ENCODE data around the gene A1BG.
"Not testable (repeated sequence)": the region's sequence is repeated elsewhere in the genome, so short reads cannot be mapped to it uniquely, and the experiment has no call there.

A1BG gene

DNA sequence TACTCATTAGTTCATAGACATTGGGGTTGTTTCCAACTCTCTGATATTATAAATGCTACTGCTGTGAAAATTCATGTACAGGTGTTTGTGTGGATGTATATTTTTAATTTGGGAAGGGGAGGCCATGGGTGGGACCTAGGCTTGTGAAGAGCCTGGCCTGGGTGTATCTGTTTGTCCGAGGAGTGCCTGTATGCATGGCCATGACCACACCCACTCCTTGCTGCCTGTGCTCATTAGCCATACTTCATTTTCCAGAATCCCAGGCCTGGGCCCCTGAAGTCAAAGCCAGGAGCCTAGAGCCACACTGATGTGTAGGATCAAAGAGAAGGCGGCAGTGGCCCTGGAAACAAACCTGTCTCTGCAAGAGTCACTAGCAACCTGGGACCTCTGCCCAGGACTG, 37.7 kb downstream of the A1BG start:
- TF ChIP-seq CTCF (conservative IDR thresholded peaks at IDR 0.05; ENCODE audit: control insufficient read depth, insufficient read depth, low read depth, low read length) = no peak
- no peak overlapping the region for H3K4me3 ChIP-seq (ENCODE audit: control insufficient read depth, low read depth, low read length)
- DNase-seq (ENCODE audit: low read depth) = no peak

DNA sequence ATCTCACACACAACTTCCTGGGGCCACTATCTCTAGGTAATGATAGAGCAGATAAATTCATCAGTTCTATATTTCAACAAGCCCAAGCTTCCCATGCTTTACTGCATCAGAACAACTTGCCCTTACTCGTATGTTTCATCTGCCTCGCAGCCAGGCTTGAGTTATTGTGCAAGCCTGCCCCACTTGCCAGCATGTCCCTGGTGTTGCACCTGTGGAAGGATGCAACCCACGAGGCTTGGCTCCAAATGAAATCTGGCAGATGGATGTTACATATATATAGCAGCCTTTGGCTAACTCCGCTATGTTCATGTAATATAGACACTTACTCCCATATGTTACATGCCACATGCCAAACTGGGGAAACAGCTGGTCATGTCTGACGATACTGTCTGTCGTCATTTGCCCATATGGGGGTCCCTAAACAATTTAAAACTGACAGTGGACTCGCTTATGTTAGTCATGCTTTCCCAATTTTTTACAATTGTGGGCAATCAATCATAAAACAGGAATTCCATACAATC, 41.9 kb downstream of the A1BG start:
- TF ChIP-seq CTCF (conservative IDR thresholded peaks at IDR 0.05; ENCODE audit: control insufficient read depth, insufficient read depth, low read depth, low read length) = no peak
- no peak overlapping the region for H3K4me3 ChIP-seq (ENCODE audit: control insufficient read depth, low read depth, low read length)
- DNase-seq (ENCODE audit: low read depth) = no peak

GRCh38 chr19:58310685-58311084, 42.6 kb downstream of the A1BG start:
- TF ChIP-seq CTCF (conservative IDR thresholded peaks at IDR 0.05; ENCODE audit: control insufficient read depth, insufficient read depth, low read depth, low read length) = peak; percentile 20
- not testable (repeated sequence) for H3K4me3 ChIP-seq (ENCODE audit: control insufficient read depth, low read depth, low read length)
- peak; percentile 53 for DNase-seq (ENCODE audit: low read depth)

DNA sequence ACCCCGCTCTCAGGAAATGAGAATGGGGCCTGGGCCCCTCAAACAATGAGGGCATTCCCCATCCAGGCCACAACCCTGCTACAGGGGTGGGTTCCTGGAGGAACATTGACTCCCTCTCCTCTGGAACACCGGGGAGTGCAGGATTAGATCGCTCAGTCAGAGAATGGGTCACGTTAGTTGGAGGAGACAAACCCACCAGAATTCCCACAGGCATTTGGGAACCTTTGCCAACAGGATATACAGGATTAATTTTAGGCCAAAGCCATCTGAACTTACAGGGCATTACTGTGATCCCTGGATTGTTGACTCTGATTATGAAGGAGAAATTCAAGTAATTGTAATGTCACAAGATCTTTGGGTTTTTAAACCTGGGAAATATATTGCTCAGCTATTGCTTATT, 45.6 kb downstream of the A1BG start:
- no peak for DNase-seq (ENCODE audit: low read depth)
- no peak for TF ChIP-seq CTCF (conservative IDR thresholded peaks at IDR 0.05; ENCODE audit: control insufficient read depth, insufficient read depth, low read depth, low read length)
- no peak overlapping the region for H3K4me3 ChIP-seq (ENCODE audit: control insufficient read depth, low read depth, low read length)

DNA sequence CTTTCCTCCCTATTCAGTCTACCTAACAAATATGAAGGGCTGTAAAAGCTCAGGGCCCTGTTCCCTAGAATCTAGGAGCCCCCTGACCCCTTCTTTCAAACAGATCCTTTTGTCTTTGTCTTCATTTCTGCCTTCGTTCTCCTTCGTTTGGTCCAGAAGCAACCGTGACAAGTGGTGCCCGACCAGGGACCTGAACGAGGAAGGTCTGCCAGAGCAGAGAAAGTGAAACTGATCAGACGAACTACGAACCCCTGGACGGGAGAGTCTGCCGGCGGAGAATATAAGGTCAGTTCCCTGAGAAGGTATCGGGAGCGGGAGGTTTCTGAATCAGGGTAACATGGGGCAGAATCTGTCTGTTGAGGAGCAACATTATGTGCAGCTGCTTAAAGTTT, 47.4 kb downstream of the A1BG start:
- DNase-seq (ENCODE audit: low read depth) = peak; percentile 14
- TF ChIP-seq CTCF (conservative IDR thresholded peaks at IDR 0.05; ENCODE audit: control insufficient read depth, insufficient read depth, low read depth, low read length) = no peak
- H3K4me3 ChIP-seq (ENCODE audit: control insufficient read depth, low read depth, low read length) = peak overlapping the region; percentile 95

DNA sequence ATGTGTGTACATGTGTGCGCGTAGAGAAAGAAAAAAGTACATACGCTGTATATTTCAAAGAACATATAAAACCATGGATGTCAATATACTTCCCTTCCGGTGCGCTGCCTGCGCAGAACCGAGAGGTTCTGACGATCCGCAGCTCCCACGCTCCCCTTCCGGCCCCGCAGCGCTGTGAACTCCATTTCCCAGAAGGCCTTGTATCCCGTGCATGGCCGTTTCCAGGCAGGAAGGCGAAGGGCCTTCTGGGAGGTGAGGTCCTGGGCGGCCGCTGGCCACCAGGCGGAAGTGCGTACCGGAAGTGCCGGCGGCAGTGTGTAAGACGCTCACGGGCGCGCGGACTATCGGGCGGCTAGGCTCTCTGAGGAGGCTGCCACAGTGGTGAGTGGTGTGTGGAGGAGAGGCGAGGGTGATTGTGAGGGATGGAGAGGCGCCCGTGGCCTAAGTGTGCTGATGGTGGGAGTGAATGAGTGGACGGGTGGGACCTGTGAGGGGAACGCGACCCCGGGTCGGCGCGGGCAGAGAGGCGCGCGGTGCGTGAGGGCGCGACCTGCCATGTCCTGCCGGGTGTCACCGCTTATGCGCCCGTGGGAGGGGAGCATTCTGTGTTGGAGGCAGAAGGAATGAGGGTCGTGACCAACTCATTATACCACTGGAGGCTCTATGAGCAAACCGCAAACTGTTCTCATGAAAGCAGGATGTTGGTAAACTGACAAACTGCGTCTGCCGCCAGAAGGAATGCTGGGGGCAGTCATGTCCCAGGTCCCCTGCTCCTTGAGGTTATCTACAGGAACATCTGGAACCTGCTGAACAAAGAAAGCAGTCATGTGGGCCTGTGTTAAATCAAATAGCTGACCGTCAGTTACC, 48.0 kb downstream of the A1BG start, which contains the start of gene ERVK3-1:
TSS of gene ERVK3-1 (plus strand) at position 313 of the 867 bp plus-strand sequence. CDS start 6,792 bp downstream, outside the sequence.
- TF ChIP-seq CTCF (conservative IDR thresholded peaks at IDR 0.05; ENCODE audit: control insufficient read depth, insufficient read depth, low read depth, low read length) = no peak
- peak within 1 kb of the TSS; percentile 95 for H3K4me3 ChIP-seq (ENCODE audit: control insufficient read depth, low read depth, low read length)
- DNase-seq (ENCODE audit: low read depth) = peak; percentile 96
